Endothelial cell of umbilical vein (primary cell): ENCODE data around the gene MPC2.

Experiments used
- EZH2 ChIP-seq: IDR thresholded peaks from 2 replicates; pipeline ENCODE4 v1.6.1; 2012; ENCODE audit warnings: borderline replicate concordance, low read depth, mild to moderate bottlenecking, moderate library complexity, low read length, inconsistent platforms; ENCODE audit not compliant: severe bottlenecking
- FOS ChIP-seq: IDR thresholded peaks from 2 replicates; pipeline ENCODE4 v1.6.1; 2011; ENCODE audit warnings: mild to moderate bottlenecking, low read length, moderate library complexity, borderline replicate concordance; ENCODE audit not compliant: insufficient read depth
- JUN ChIP-seq: IDR thresholded peaks from 2 replicates; pipeline ENCODE4 v1.6.1; 2011; ENCODE audit warnings: borderline replicate concordance, low read depth; ENCODE audit not compliant: insufficient read length, insufficient read depth
- MAX ChIP-seq: IDR thresholded peaks from 2 replicates; pipeline ENCODE4 v1.6.1; 2011; ENCODE audit not compliant: insufficient read depth, insufficient read length
- POLR2A ChIP-seq: IDR thresholded peaks from 2 replicates; pipeline ENCODE4 v1.6.1; 2012; ENCODE audit warnings: low read depth, mild to moderate bottlenecking, control low read depth, low read length
- POLR2AphosphoS5 ChIP-seq: IDR thresholded peaks from 2 replicates; pipeline ENCODE4 v1.6.1; 2012; ENCODE audit warnings: low read depth, mild to moderate bottlenecking, control low read depth, low read length, moderate library complexity; ENCODE audit not compliant: insufficient read depth
- TF ChIP-seq, protein P1 (sequence below), 2 donors: IDR thresholded peaks; 1 replicate in 1 of 2; 2 replicates in 1 of 2; pipeline ENCODE4 v1.5.1; 2011; ENCODE audit warnings: low read length in 2 of 2, mild to moderate bottlenecking in 2 of 2, moderate library complexity in 2 of 2, control low read depth in 1 of 2, inconsistent platforms in 1 of 2, low read depth in 1 of 2; ENCODE audit not compliant: insufficient read depth in 1 of 2; ENCODE audit errors: extremely low read depth in 1 of 2

- TF ChIP-seq, protein P1, sequence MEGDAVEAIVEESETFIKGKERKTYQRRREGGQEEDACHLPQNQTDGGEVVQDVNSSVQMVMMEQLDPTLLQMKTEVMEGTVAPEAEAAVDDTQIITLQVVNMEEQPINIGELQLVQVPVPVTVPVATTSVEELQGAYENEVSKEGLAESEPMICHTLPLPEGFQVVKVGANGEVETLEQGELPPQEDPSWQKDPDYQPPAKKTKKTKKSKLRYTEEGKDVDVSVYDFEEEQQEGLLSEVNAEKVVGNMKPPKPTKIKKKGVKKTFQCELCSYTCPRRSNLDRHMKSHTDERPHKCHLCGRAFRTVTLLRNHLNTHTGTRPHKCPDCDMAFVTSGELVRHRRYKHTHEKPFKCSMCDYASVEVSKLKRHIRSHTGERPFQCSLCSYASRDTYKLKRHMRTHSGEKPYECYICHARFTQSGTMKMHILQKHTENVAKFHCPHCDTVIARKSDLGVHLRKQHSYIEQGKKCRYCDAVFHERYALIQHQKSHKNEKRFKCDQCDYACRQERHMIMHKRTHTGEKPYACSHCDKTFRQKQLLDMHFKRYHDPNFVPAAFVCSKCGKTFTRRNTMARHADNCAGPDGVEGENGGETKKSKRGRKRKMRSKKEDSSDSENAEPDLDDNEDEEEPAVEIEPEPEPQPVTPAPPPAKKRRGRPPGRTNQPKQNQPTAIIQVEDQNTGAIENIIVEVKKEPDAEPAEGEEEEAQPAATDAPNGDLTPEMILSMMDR (IDR thresholded peaks at IDR 0.05; ENCODE audit: extremely low read depth in 1 of 2, insufficient read depth in 1 of 2, low read depth in 1 of 2, low read length in 2 of 2) = no peak
- TF ChIP-seq EZH2 (no peak), POLR2A (no peak), FOS (no peak), POLR2AphosphoS5 (no peak), JUN (no peak), MAX (no peak)
Measured at GRCh38 chr1:167929725-167930124, 7.1 kb downstream of the MPC2 start.
